ENCODE data around the gene FAM171A1. TPM values are rescaled to one million over a fixed set of nuclear protein-coding genes. Genes with fewer than 3 reads are reported as not detected.

The FAM171A1 gene
- total RNA-seq, 1 donor, result 16.8 TPM

DNA sequence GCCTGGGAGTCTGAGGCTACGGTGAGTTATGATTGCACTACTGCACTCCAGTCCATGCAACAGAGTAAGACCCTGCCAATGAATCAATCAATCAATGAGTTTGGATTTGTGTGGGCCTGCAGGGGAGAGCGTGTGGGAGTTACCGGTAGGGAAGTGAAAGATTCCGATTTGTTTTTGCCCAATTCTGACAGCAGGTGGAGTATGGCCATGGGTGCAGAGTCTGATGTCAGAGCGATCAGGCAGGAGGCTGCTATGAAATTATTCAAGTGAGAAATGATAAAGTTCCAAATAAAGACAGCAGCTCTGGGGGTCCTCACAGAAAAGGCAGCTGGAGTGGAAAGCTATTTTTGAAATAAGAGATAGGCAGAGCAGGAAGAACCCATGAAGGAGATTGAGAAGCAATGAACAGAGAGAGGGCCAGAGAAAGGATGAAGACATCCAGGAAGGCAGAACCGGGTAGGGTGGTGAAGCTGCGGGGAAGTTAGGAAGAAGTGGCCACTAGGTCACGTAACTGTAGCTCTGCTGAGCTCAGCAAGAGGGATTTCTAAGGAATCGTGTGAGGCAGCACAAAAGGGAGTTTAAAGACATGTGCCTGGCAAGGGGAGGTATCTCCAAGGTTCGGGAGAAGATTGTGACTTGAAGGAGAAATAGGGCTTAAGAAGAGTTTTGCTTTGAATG, 108.9 kb downstream of the FAM171A1 start:
- H3K4me3 ChIP-seq (ENCODE audit: low read depth, low read length), result no peak overlapping the region
- DNase-seq (ENCODE audit: low read depth), result peak; percentile 30

DNA sequence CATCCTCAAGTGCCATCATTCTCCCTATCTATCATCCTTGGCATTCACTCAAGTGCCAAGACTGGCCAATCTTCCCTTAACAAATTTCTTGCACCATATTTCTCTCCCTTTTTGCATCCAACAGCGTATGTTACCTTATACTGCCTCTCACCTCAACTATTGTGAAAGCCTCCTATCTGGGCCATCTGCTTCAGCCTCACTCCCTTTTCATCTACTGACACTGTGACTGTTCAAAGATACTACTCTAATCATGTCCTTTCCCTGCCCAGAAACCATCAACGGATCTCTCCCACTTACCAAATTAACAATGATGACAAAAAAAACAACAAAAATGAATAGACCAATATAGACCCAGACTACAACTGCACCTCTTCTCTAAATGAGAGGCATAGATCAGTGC, 112.0 kb downstream of the FAM171A1 start:
- TF ChIP-seq, protein P1, sequence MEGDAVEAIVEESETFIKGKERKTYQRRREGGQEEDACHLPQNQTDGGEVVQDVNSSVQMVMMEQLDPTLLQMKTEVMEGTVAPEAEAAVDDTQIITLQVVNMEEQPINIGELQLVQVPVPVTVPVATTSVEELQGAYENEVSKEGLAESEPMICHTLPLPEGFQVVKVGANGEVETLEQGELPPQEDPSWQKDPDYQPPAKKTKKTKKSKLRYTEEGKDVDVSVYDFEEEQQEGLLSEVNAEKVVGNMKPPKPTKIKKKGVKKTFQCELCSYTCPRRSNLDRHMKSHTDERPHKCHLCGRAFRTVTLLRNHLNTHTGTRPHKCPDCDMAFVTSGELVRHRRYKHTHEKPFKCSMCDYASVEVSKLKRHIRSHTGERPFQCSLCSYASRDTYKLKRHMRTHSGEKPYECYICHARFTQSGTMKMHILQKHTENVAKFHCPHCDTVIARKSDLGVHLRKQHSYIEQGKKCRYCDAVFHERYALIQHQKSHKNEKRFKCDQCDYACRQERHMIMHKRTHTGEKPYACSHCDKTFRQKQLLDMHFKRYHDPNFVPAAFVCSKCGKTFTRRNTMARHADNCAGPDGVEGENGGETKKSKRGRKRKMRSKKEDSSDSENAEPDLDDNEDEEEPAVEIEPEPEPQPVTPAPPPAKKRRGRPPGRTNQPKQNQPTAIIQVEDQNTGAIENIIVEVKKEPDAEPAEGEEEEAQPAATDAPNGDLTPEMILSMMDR (IDR thresholded peaks at IDR 0.05; ENCODE audit: insufficient read depth, low read depth, low read length), result no peak
- no peak for DNase-seq (ENCODE audit: low read depth)
- no peak overlapping the region for H3K4me3 ChIP-seq (ENCODE audit: low read depth, low read length)

More for the DNA sequence above, 108.9 kb downstream of the FAM171A1 start:
- TF ChIP-seq, protein P1 (IDR thresholded peaks at IDR 0.05; ENCODE audit: insufficient read depth, low read depth, low read length), result peak; percentile 45

DNA sequence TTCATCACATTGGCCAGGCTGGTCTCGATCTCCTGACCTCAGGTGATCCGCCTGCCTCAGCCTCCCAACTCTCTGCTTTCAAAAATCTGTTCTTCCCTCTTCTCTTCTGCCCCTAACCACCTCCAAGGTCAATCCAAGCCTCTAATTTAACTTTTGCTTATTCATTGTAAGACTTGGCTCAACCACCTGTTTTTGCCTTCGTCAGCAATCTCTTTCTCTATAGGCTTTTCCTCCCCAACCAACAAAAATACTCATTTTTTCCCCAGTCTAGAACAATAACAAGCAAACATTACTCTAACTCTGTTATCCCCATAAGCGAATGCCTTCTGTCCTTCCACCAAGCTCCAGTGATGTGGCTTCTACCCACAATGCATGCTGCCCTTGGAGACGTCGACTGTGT, 112.8 kb downstream of the FAM171A1 start:
- no peak for DNase-seq (ENCODE audit: low read depth)
- TF ChIP-seq, protein P1 (IDR thresholded peaks at IDR 0.05; ENCODE audit: insufficient read depth, low read depth, low read length), result no peak
- no peak overlapping the region for H3K4me3 ChIP-seq (ENCODE audit: low read depth, low read length)

DNA sequence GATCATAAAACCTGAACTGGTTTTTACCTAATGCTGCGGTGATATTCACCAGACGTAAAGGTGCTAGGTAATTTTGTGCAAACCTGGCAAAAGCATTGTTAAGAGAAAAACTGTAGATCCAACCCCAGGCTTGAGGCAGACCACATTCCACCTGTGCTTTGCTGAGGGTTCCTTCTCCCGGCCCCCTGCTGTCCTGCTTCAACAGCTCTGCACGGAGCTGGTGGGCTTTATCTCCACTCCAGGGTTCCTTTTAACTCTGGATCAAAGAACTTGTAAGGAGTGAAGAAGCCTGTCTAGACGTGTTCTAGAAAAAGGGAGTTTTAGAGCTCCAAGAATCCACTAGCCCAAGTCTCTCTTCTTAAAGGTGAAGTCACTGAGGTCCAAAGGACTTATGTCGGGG, 115.1 kb downstream of the FAM171A1 start:
- TF ChIP-seq, protein P1 (IDR thresholded peaks at IDR 0.05; ENCODE audit: insufficient read depth, low read depth, low read length), result no peak
- H3K4me3 ChIP-seq (ENCODE audit: low read depth, low read length), result no peak overlapping the region
- no peak for DNase-seq (ENCODE audit: low read depth)

DNA sequence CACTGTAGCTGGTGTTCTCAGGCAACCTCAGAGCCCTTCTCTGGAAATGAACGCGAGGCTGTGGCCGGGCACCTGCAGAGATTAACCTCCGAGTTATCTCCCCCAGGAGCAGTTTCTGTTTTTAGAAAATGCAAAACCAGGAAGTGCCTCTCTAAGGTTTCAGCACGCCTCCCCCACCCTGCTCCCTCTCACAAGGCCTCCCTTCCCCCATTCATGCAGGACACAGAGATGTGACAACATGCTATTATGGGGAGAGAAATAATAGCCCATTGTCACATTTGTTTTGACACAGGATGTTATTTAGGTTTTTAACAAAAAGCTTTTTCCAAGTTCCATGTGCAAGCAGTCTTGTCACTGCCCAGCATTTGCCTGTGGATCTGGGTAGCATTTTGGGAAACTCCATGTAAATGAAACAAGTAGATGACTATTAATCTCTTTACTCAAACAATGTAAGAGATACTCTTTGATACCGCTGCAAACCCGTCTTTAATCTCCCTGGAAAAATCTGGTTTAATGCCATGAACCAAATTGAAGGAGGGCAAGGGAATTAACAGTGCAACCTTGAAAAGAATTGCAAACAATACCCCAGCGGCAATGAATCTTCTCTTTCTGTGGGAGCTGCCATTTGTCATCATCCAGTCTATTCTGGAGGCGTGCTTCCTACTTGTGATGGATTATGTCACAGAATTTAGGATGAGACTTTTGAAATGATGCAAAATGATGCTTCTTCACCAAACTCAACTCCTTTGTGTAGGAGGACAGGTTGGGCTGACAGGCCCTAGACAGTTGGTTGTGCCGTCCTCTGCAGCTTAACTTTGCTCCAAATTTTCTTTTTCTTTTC, 116.1 kb downstream of the FAM171A1 start:
- TF ChIP-seq, protein P1 (IDR thresholded peaks at IDR 0.05; ENCODE audit: insufficient read depth, low read depth, low read length), result no peak
- no peak for DNase-seq (ENCODE audit: low read depth)
- H3K4me3 ChIP-seq (ENCODE audit: low read depth, low read length), result no peak overlapping the region

DNA sequence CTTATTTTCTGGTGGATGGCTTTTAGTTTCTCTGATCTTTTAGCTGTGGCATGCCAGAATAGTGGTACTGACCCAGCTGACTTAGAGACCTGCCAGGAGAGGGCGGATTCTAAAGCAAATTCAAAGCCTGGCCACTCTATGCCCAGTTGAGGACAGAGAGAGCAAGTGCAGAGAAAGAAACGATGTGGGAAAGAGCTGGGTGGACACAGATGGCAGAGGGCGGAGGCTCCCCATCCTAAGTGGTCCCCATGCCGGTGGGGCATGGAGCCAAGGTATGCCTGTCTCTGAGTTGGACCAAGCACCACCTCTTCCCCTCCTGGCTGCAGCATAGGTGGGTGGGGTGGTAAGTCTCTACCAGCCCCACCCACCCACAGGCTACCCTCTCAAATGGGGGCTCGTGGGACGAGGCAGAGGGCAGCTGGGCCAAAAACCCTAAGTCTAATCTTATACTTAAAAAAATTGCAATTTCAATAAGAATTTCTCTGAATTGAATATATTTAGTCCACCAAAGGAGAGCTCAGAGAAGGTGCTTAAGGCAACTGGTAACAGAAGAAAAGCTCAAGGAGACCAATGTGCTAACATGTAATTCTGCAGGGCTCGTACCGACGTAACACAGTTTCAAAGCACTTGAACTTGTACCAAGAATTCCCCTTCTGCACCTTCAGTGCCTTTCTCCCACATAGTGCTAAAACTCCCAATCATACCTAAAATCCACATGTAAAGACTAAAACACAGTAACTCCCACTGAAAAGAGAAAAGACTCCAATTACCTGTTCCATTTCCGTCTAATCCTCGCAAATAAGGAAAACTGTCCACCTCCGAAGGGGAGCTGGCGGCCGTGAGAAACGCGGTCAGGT, 116.9 kb downstream of the FAM171A1 start:
- TF ChIP-seq, protein P1 (IDR thresholded peaks at IDR 0.05; ENCODE audit: insufficient read depth, low read depth, low read length), result no peak
- no peak for DNase-seq (ENCODE audit: low read depth)
- H3K4me3 ChIP-seq (ENCODE audit: low read depth, low read length), result no peak overlapping the region
